Measurements from ENCODE around the gene SLC7A10. TPM values are rescaled to one million over a fixed set of nuclear protein-coding genes. Genes with fewer than 3 reads are reported as not detected.

SLC7A10 gene
- total and polyA plus RNA-seq, 3 donors from 2014 or later, result 2.1 to 5.8 (median 3.0) TPM

GRCh38 chr19:33245948-33246708, 20.5 kb upstream of the SLC7A10 start:
- Histone ChIP-seq H3K27ac (no peak overlapping the region), H3K27me3 (no peaks in the 10 kb centered on the region), H3K4me1 (peaks cover 7% of the 10 kb centered on the region), H3K36me3 (ENCODE audit: low read depth, missing control alignments) (no peaks in the 10 kb centered on the region), H3K9me3 (no peaks in the 10 kb centered on the region), H3K4me3 (no peak overlapping the region)
- DNase-seq, result no peak
- intact Hi-C loops (cut with DNase I; ENCODE audit: low total_unique reads), result no loop called here
- WGBS, 2 donors, result 77 to 88% methylated on average over 6 to 7 of the region's 7 CpGs
- TF ChIP-seq POLR2A (IDR thresholded peaks at IDR 0.05) (no peak), CTCF (IDR thresholded peaks at IDR 0.05) (peak in 1 of 3 experiments; percentile 42)

- Histone ChIP-seq H3K4me3 (no peak overlapping the region), H3K27ac (no peak overlapping the region), H3K27me3 (no peaks in the 10 kb centered on the region), H3K4me1 (peaks cover 7% of the 10 kb centered on the region), H3K36me3 (ENCODE audit: low read depth, missing control alignments) (no peaks in the 10 kb centered on the region), H3K9me3 (no peaks in the 10 kb centered on the region)
- no peak for DNase-seq
- 74 to 77% methylated on average over 6 of the region's 6 CpGs for WGBS, 2 donors
- TF ChIP-seq POLR2A (IDR thresholded peaks at IDR 0.05) (no peak), CTCF (IDR thresholded peaks at IDR 0.05) (no peak)
- intact Hi-C loops (cut with DNase I; ENCODE audit: low total_unique reads), result no loop called here
Measured at GRCh38 chr19:33242911-33243310, 17.3 kb upstream of the SLC7A10 start.

- TF ChIP-seq POLR2A (IDR thresholded peaks at IDR 0.05), result no peak
- no peak for TF ChIP-seq CTCF (IDR thresholded peaks at IDR 0.05)
- no peak overlapping the region for H3K27ac ChIP-seq
- no peaks in the 10 kb centered on the region for H3K9me3 ChIP-seq
- intact Hi-C loops (cut with DNase I; ENCODE audit: low total_unique reads), result no loop called here
- DNase-seq, result no peak
- no peak overlapping the region for H3K4me3 ChIP-seq
- peaks cover 7% of the 10 kb centered on the region for H3K4me1 ChIP-seq
- H3K27me3 ChIP-seq, result no peaks in the 10 kb centered on the region
- no peaks in the 10 kb centered on the region for H3K36me3 ChIP-seq (ENCODE audit: low read depth, missing control alignments)
- 82 to 92% methylated on average over 5 to 10 of the region's 10 CpGs for WGBS, 2 donors
Measured at GRCh38 chr19:33242131-33242530, 16.5 kb upstream of the SLC7A10 start.

GRCh38 chr19:33241530-33242101, 16.0 kb upstream of the SLC7A10 start:
- peak; percentile 39 to 61 (median 40) for TF ChIP-seq CTCF (IDR thresholded peaks at IDR 0.05)
- TF ChIP-seq POLR2A (IDR thresholded peaks at IDR 0.05), result no peak
- DNase-seq, result no peak
- 36% methylated on average over 19 of the region's 22 CpGs; no CpG with 5 or more reads in 1 of the 2 donors for WGBS, 2 donors
- Histone ChIP-seq H3K27me3 (no peaks in the 10 kb centered on the region), H3K36me3 (ENCODE audit: low read depth, missing control alignments) (no peaks in the 10 kb centered on the region), H3K27ac (no peak overlapping the region), H3K4me1 (peaks cover 7% of the 10 kb centered on the region), H3K9me3 (no peaks in the 10 kb centered on the region), H3K4me3 (no peak overlapping the region)
- intact Hi-C loops (cut with DNase I; ENCODE audit: low total_unique reads), result no loop called here

Measured in testis (tissue), 3 donors.